HG03378 (cell line): ENCODE data around the gene MORN1.
"Not testable (repeated sequence)": the region's sequence is repeated elsewhere in the genome, so short reads cannot be mapped to it uniquely, and the experiment has no call there.

ENCODE experiments used
- ATAC-seq: cut with Tn5 transposase; IDR thresholded peaks from one replicate; pipeline ENCODE4 v1.9.1; 2021; ENCODE audit warnings: mild to moderate bottlenecking, moderate library complexity; ENCODE audit not compliant: unreplicated experiment

MORN1 gene

GRCh38 chr1:2341706-2342383 lies 49.5 kb downstream of the MORN1 start:
- ATAC-seq = no peak

GRCh38 chr1:2340918-2341254 lies 50.5 kb downstream of the MORN1 start:
- no peak for ATAC-seq

- ATAC-seq = no peak
Observed at GRCh38 chr1:2340086-2340917, 51.1 kb downstream of the MORN1 start.

- ATAC-seq = no peak
Observed at GRCh38 chr1:2339206-2340085, 51.9 kb downstream of the MORN1 start.

GRCh38 chr1:2337501-2337900 lies 53.9 kb downstream of the MORN1 start:
- ATAC-seq = no peak

GRCh38 chr1:2337081-2337480 lies 54.3 kb downstream of the MORN1 start:
- no peak for ATAC-seq

GRCh38 chr1:2336499-2336898 lies 54.9 kb downstream of the MORN1 start:
- no peak for ATAC-seq

GRCh38 chr1:2335721-2336455 lies 55.5 kb downstream of the MORN1 start:
- no peak for ATAC-seq

- ATAC-seq = no peak
Observed at GRCh38 chr1:2334883-2335534, 56.3 kb downstream of the MORN1 start.

GRCh38 chr1:2334366-2334765 lies 57.0 kb downstream of the MORN1 start:
- ATAC-seq = no peak

GRCh38 chr1:2331580-2331979 lies 59.8 kb downstream of the MORN1 start:
- ATAC-seq = not testable (repeated sequence)

GRCh38 chr1:2331200-2331544 lies 60.2 kb downstream of the MORN1 start:
- no peak for ATAC-seq

- no peak for ATAC-seq
Observed at GRCh38 chr1:2330519-2331199, 60.7 kb downstream of the MORN1 start.

- no peak for ATAC-seq
Observed at GRCh38 chr1:2330035-2330434, 61.3 kb downstream of the MORN1 start.

- no peak for ATAC-seq
Observed at GRCh38 chr1:2328676-2329455, 62.5 kb downstream of the MORN1 start.

GRCh38 chr1:2327841-2328240 lies 63.5 kb downstream of the MORN1 start:
- no peak for ATAC-seq

GRCh38 chr1:2327162-2327561 lies 64.2 kb downstream of the MORN1 start:
- ATAC-seq = not testable (repeated sequence)

GRCh38 chr1:2326524-2326923 lies 64.8 kb downstream of the MORN1 start:
- no peak for ATAC-seq
